OCI-LY1 (cell line): ENCODE data around the gene PRKCA.

Experiments
- EZH2 ChIP-seq: fragments of 200-600 bp; sonication (generic), shearing (Covaris generic); IDR thresholded peaks from 2 replicates; pipeline ENCODE4 v1.8.0; 2017; ENCODE audit warnings: borderline replicate concordance, mixed run types, mild to moderate bottlenecking, antibody characterized with exemption, low read length, moderate library complexity, mixed read lengths
- TF ChIP-seq, protein P1 (sequence below): fragments of 200-600 bp; sonication (generic), shearing (Covaris generic); IDR thresholded peaks from 2 replicates; pipeline ENCODE4 v1.5.1; 2017; ENCODE audit warnings: mild to moderate bottlenecking, antibody characterized with exemption, low read length, moderate library complexity, mixed read lengths

- TF ChIP-seq EZH2 = no peak
- TF ChIP-seq, protein P1, sequence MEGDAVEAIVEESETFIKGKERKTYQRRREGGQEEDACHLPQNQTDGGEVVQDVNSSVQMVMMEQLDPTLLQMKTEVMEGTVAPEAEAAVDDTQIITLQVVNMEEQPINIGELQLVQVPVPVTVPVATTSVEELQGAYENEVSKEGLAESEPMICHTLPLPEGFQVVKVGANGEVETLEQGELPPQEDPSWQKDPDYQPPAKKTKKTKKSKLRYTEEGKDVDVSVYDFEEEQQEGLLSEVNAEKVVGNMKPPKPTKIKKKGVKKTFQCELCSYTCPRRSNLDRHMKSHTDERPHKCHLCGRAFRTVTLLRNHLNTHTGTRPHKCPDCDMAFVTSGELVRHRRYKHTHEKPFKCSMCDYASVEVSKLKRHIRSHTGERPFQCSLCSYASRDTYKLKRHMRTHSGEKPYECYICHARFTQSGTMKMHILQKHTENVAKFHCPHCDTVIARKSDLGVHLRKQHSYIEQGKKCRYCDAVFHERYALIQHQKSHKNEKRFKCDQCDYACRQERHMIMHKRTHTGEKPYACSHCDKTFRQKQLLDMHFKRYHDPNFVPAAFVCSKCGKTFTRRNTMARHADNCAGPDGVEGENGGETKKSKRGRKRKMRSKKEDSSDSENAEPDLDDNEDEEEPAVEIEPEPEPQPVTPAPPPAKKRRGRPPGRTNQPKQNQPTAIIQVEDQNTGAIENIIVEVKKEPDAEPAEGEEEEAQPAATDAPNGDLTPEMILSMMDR = no peak
Measured at GRCh38 chr17:66480802-66481201, 178.4 kb downstream of the PRKCA start.
